Fibroblast of lung (primary cell): Measurements from ENCODE around the gene SRSF9. TPM values are rescaled to one million over a fixed set of nuclear protein-coding genes. Genes with fewer than 3 reads are reported as not detected.
"Not testable (repeated sequence)": the region's sequence is repeated elsewhere in the genome, so short reads cannot be mapped to it uniquely, and the experiment has no call there.

Source experiments
- DNase-seq, 2 donors: peaks; one replicate each; pipeline versions ENCODE4 v3.0.0 to v3.0.0-alpha.2; 2010; ENCODE audit warnings: low read depth in 2 of 2
- H2AFZ ChIP-seq: 2 replicates; pipeline ENCODE4 v1.5.1; 2012; ENCODE audit warnings: low read length, control low read depth, inconsistent platforms
- H3K27ac ChIP-seq: 2 replicates; pipeline ENCODE4 v1.5.1; 2011; ENCODE audit warnings: low read length, control low read depth; ENCODE audit not compliant: insufficient read depth
- H3K27me3 ChIP-seq: 2 replicates; pipeline ENCODE4 v1.5.1; 2011; ENCODE audit warnings: mild to moderate bottlenecking, low read length; ENCODE audit not compliant: control insufficient read depth, insufficient read depth
- H3K36me3 ChIP-seq: 2 replicates; pipeline ENCODE4 v1.5.1; 2011; ENCODE audit warnings: low read length; ENCODE audit not compliant: control insufficient read depth, insufficient read depth
- H3K4me1 ChIP-seq: 2 replicates; pipeline ENCODE4 v1.5.1; 2011; ENCODE audit warnings: low read length; ENCODE audit not compliant: control insufficient read depth, insufficient read depth; ENCODE audit errors: extremely low read depth
- H3K4me2 ChIP-seq: 2 replicates; pipeline ENCODE4 v1.5.1; 2011; ENCODE audit warnings: low read length, control low read depth; ENCODE audit not compliant: insufficient read depth; ENCODE audit errors: extremely low read depth
- H3K4me3 ChIP-seq, 4 experiments: fragments of 200-600 bp in 1 of 4; sonication (generic) in 1 of 4; replicated peaks in 1 of 4; 2 replicates each; pipeline ENCODE4 v1.5.1; 2011 to 2016; ENCODE audit warnings: low read length in 4 of 4, low read depth in 3 of 4, mild to moderate bottlenecking in 3 of 4, control low read depth in 2 of 4, inconsistent platforms in 1 of 4, mixed read lengths in 1 of 4; ENCODE audit not compliant: insufficient read depth in 1 of 4; ENCODE audit errors: control extremely low read depth in 1 of 4
- H3K79me2 ChIP-seq: 2 replicates; pipeline ENCODE4 v1.5.1; 2012; ENCODE audit warnings: mild to moderate bottlenecking, low read length, inconsistent platforms; ENCODE audit not compliant: control insufficient read depth, insufficient read depth
- H3K9ac ChIP-seq: 2 replicates; pipeline ENCODE4 v1.5.1; 2011; ENCODE audit warnings: mild to moderate bottlenecking, low read length, control low read depth; ENCODE audit not compliant: insufficient read depth
- H3K9me3 ChIP-seq: 2 replicates; pipeline ENCODE4 v1.5.1; 2012; ENCODE audit warnings: low read depth, low read length; ENCODE audit not compliant: control insufficient read depth, insufficient read depth
- H4K20me1 ChIP-seq: 2 replicates; pipeline ENCODE4 v1.5.1; 2011; ENCODE audit warnings: low read length; ENCODE audit not compliant: control insufficient read depth, insufficient read depth; ENCODE audit errors: extremely low read depth
- EZH2 ChIP-seq: IDR thresholded peaks from 2 replicates; pipeline ENCODE4 v1.5.1; 2012; ENCODE audit warnings: low read length, control low read depth, mild to moderate bottlenecking; ENCODE audit errors: missing control alignments
- polyA plus RNA-seq, 2 donors: library from polyadenylated mRNA; depleted of rRNA in 1 of 2; stranded (reverse) in 1 of 2; unstranded in 1 of 2; fragments of >200 nt; gene quantifications; 2 replicates each; pipeline ENCODE4 v1.2.1, GENCODE V29; 2011 to 2012; ENCODE audit warnings: missing spikeins in 1 of 2
- total RNA-seq: library from RNA; depleted of rRNA; stranded (reverse); fragments of >200 nt; gene quantifications from 2 replicates; pipeline ENCODE4 v1.2.1, GENCODE V29; 2014
- TF ChIP-seq, protein P1 (sequence below), 2 donors: IDR thresholded peaks in 1 of 2; conservative IDR thresholded peaks in 1 of 2; 1 replicate in 1 of 2; 2 replicates in 1 of 2; pipeline ENCODE4 v1.5.1; 2011 to 2012; ENCODE audit warnings: low read length in 2 of 2, control low read depth in 1 of 2, inconsistent platforms in 1 of 2, low read depth in 1 of 2, mild to moderate bottlenecking in 1 of 2

The SRSF9 gene
- total and polyA plus RNA-seq, 2 donors (not counting 1 experiment from before 2014, with no cell fraction given) = 150 to 188 TPM

DNA sequence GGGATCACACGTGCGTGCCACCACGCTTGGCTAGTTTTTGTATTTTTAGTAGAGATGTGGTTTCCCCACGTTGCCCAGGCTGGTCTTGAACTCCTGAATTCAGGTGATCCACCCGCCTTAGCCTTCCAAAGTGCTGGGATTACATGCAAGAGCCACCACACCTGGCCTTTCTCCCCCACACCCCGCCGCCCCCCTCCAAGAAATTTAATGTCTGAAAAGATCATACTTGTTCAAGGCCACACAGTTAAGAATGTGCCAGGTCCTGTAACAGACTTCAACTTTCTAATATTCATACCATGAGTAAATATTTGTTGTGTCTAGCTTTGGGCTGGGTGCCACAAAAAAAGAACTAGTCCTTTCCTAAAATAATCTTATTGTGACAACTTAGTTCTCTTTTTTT, 14.2 kb downstream of the SRSF9 start:
- no peaks in the 10 kb centered on the region for H3K27me3 ChIP-seq
- no peaks in the 10 kb centered on the region for H3K9me3 ChIP-seq
- peaks cover 6% of the 10 kb centered on the region for H3K36me3 ChIP-seq
- TF ChIP-seq, protein P1, sequence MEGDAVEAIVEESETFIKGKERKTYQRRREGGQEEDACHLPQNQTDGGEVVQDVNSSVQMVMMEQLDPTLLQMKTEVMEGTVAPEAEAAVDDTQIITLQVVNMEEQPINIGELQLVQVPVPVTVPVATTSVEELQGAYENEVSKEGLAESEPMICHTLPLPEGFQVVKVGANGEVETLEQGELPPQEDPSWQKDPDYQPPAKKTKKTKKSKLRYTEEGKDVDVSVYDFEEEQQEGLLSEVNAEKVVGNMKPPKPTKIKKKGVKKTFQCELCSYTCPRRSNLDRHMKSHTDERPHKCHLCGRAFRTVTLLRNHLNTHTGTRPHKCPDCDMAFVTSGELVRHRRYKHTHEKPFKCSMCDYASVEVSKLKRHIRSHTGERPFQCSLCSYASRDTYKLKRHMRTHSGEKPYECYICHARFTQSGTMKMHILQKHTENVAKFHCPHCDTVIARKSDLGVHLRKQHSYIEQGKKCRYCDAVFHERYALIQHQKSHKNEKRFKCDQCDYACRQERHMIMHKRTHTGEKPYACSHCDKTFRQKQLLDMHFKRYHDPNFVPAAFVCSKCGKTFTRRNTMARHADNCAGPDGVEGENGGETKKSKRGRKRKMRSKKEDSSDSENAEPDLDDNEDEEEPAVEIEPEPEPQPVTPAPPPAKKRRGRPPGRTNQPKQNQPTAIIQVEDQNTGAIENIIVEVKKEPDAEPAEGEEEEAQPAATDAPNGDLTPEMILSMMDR (conservative IDR thresholded peaks at IDR 0.05 in 1 of 2, IDR thresholded peaks at IDR 0.05 in 1 of 2; ENCODE audit: low read depth in 1 of 2, low read length in 2 of 2) = no peak
- no peak for TF ChIP-seq EZH2
- H3K27ac ChIP-seq = no peak overlapping the region
- H3K4me3 ChIP-seq = no peak overlapping the region
- H4K20me1 ChIP-seq = no peaks in the 10 kb centered on the region
- no peak overlapping the region for H3K4me2 ChIP-seq
- H3K79me2 ChIP-seq = no peaks in the 10 kb centered on the region
- DNase-seq = no peak
- no peaks in the 10 kb centered on the region for H3K4me1 ChIP-seq
- H2AFZ ChIP-seq = no peak overlapping the region
- no peak overlapping the region for H3K9ac ChIP-seq

DNA sequence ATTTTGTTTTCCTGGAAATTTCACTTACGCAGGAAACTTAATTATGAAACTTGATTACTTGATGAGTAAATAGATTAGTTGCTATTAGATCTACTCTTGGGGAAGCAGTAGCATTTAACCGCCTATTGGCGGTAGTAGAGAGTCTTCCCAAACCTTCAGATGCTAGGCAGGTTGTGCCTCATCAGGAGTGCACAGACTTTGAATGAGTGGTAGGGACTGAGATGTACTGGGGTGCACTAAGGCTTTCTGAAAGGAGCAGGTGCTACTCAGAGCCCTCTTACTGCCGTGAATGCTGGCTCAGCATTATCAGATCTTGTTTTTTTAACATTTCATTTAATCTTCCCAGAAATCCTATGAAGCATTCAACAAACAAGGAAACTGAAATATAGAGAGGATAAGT, 15.6 kb downstream of the SRSF9 start:
- H3K36me3 ChIP-seq = peaks cover 8% of the 10 kb centered on the region
- peak; percentile 16 to 19 for DNase-seq
- no peak overlapping the region for H3K9ac ChIP-seq
- H3K27me3 ChIP-seq = no peaks in the 10 kb centered on the region
- H3K4me3 ChIP-seq = no peak overlapping the region
- H3K4me1 ChIP-seq = no peaks in the 10 kb centered on the region
- no peak overlapping the region for H3K4me2 ChIP-seq
- no peak overlapping the region for H2AFZ ChIP-seq
- H3K9me3 ChIP-seq = no peaks in the 10 kb centered on the region
- peaks cover 5% of the 10 kb centered on the region for H3K79me2 ChIP-seq
- no peak overlapping the region for H3K27ac ChIP-seq
- H4K20me1 ChIP-seq = no peaks in the 10 kb centered on the region
- no peak for TF ChIP-seq EZH2
- TF ChIP-seq, protein P1 (conservative IDR thresholded peaks at IDR 0.05 in 1 of 2, IDR thresholded peaks at IDR 0.05 in 1 of 2; ENCODE audit: low read depth in 1 of 2, low read length in 2 of 2) = peak; percentile 43 to 74

DNA sequence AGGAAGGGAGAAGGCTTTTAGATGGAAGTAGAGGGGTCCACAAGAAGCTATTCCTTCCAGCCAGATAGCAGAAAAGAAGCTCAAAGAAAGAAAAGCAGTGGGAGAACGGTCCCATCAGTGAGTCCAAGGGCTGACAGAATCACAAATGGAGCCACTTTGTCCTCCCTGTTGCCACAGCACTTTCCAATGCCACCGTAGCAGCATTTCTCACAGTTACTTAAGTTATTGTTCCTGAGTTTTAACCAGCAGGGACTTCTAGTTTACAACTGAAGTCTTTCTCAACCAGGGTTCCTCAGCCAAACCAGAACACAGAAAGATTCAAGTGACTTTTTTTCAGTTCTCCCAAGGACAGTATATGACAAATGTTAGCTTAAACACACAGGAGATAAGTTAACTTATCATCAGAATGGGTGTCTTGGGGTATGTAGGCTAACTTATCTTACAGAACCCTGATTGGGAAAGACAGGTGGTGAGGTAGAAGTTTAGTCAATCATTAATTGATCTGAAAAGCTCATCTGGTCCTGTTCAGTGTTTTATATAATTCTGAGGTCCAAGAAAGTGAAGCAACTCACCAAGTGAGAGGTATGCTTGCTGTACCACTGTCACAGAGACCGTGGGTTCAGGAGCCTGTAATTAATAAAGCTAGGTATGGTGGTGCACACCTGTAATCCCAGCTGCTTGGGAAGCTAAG, 16.3 kb downstream of the SRSF9 start:
- Histone ChIP-seq H3K9me3 (no peaks in the 10 kb centered on the region), H2AFZ (no peak overlapping the region), H3K27me3 (no peaks in the 10 kb centered on the region), H3K79me2 (peaks cover 5% of the 10 kb centered on the region), H3K36me3 (peaks cover 9% of the 10 kb centered on the region), H3K4me1 (no peaks in the 10 kb centered on the region), H3K4me2 (no peak overlapping the region), H3K4me3 (no peak overlapping the region), H3K9ac (no peak overlapping the region), H3K27ac (no peak overlapping the region), H4K20me1 (no peaks in the 10 kb centered on the region)
- no peak for TF ChIP-seq EZH2
- TF ChIP-seq, protein P1 (conservative IDR thresholded peaks at IDR 0.05 in 1 of 2, IDR thresholded peaks at IDR 0.05 in 1 of 2; ENCODE audit: low read depth in 1 of 2, low read length in 2 of 2) = no peak
- no peak for DNase-seq

DNA sequence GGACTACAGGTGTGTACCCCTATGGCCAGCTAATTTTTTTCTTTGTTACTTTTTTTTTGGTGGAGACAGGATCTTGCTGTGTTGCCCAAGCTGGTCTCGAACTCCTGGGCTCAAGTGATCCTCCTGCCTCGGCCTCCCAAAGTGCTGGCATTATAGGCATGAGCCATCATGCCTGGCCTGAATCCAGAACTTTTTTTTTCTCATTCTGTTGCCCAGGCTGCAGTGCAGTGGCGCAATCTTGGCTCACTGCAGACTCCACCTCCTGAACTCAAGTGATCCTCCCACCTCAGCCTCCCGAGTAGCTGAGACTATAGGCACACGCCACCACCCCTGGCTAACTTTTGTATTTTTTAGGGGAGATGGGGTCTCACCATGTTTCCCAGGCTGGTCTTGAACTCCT, 17.0 kb downstream of the SRSF9 start:
- not testable (repeated sequence) for H3K4me3 ChIP-seq, H3K4me2 ChIP-seq, H3K9me3 ChIP-seq, H4K20me1 ChIP-seq, H3K9ac ChIP-seq, H3K4me1 ChIP-seq, H3K27ac ChIP-seq, H3K36me3 ChIP-seq, H3K27me3 ChIP-seq, H2AFZ ChIP-seq
- H3K79me2 ChIP-seq = peaks cover 10% of the 10 kb centered on the region
- peak in 1 of 2 donors; percentile 19 for DNase-seq
